HFFc6 (cell line): Measurements from ENCODE around the gene ABHD10. TPM values are rescaled to one million over a fixed set of nuclear protein-coding genes. Genes with fewer than 3 reads are reported as not detected.

Experiments used
- DNase-seq: peaks from one replicate; pipeline ENCODE4 v3.0.0-alpha.2; 2018
- H3K27ac Mint-ChIP-seq: 2 replicates; pipeline ENCODE4 v1.8.0; 2020; ENCODE audit warnings: mild to moderate bottlenecking, mixed read lengths
- H3K27me3 Mint-ChIP-seq: 2 replicates; pipeline ENCODE4 v1.8.0; 2021; ENCODE audit warnings: mild to moderate bottlenecking, moderate library complexity, mixed read lengths; ENCODE audit not compliant: insufficient read depth
- H3K36me3 Mint-ChIP-seq: 2 replicates; pipeline ENCODE4 v1.8.0; 2021; ENCODE audit warnings: low read depth, mixed read lengths
- H3K4me1 Mint-ChIP-seq: 2 replicates; pipeline ENCODE4 v1.8.0; 2020; ENCODE audit warnings: low read depth, mixed read lengths
- H3K4me3 Mint-ChIP-seq: 2 replicates; pipeline ENCODE4 v1.8.0; 2020; ENCODE audit warnings: mild to moderate bottlenecking, moderate library complexity, mixed read lengths
- H3K9me3 Mint-ChIP-seq: 2 replicates; pipeline ENCODE4 v1.8.0; 2020; ENCODE audit warnings: mild to moderate bottlenecking, mixed read lengths
- CTCF ChIP-seq: fragments of 200-600 bp; sonication (generic); IDR thresholded peaks from 2 replicates; pipeline ENCODE4 v1.5.0; 2021; ENCODE audit warnings: antibody characterized with exemption, mild to moderate bottlenecking
- total RNA-seq, 6 experiments: library from RNA; stranded (reverse); fragmentation: NEBNext Ultra II Directional; extraction: Animal tissue kit (Norgen Biotek cat#: 25700); gene quantifications; 2 replicates in 1 of 6; 3 replicates in 5 of 6; pipeline ENCODE4 v1.2.3, GENCODE V29; 2021

Gene ABHD10
- total RNA-seq, 6 experiments from 2014 or later, result 39.5 to 44.5 (median 41.3) TPM

GRCh38 chr3:111937871-111938270, 41.0 kb upstream of the ABHD10 start:
- DNase-seq, result no peak
- Mint-ChIP-seq H3K9me3 (no peaks in the 10 kb centered on the region), H3K4me3 (peak overlapping the region; percentile 41; the same call in 1 of the 2 replicates), H3K4me1 (peaks cover 70% of the 10 kb centered on the region), H3K27me3 (no peaks in the 10 kb centered on the region; the same call in 1 of the 2 replicates), H3K36me3 (peaks cover 49% of the 10 kb centered on the region), H3K27ac (peak overlapping the region; percentile 94)
- no peak for TF ChIP-seq CTCF

DNA sequence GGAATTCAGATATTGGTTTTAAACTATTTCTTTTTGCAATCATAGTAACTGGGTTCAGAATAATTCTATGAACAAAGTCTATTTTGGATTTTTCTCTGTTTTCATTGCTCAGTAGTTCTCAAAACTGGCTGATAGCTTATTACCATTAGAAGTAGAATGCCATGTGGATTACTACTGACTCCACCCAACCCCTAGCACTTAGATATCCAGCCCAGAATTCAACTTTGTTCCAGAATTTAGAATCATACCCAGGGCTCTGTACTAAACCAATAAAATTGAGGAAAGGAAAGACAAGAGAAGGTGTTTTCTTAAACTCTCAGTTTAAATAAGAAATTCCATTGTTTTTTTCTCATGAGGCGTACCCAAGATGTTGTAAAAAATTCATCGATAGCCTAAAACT, 39.0 kb upstream of the ABHD10 start:
- DNase-seq, result no peak
- H3K36me3 Mint-ChIP-seq, result peaks cover 44% of the 10 kb centered on the region
- no peak overlapping the region for H3K4me3 Mint-ChIP-seq
- TF ChIP-seq CTCF, result no peak
- peaks cover 62% of the 10 kb centered on the region for H3K4me1 Mint-ChIP-seq
- H3K27me3 Mint-ChIP-seq, result no peaks in the 10 kb centered on the region; the same call in 1 of the 2 replicates
- no peak overlapping the region for H3K27ac Mint-ChIP-seq
- no peaks in the 10 kb centered on the region for H3K9me3 Mint-ChIP-seq

GRCh38 chr3:111943533-111943932, 35.3 kb upstream of the ABHD10 start:
- Mint-ChIP-seq H3K4me3 (no peak overlapping the region), H3K4me1 (peaks cover 52% of the 10 kb centered on the region), H3K27ac (peak overlapping the region; percentile 35), H3K36me3 (peaks cover 64% of the 10 kb centered on the region), H3K27me3 (peaks cover 3% of the 10 kb centered on the region), H3K9me3 (no peaks in the 10 kb centered on the region)
- TF ChIP-seq CTCF, result no peak
- no peak for DNase-seq

- Mint-ChIP-seq H3K27me3 (peaks cover 3% of the 10 kb centered on the region), H3K4me1 (peaks cover 48% of the 10 kb centered on the region), H3K9me3 (no peaks in the 10 kb centered on the region), H3K36me3 (peaks cover 60% of the 10 kb centered on the region), H3K27ac (no peak overlapping the region), H3K4me3 (no peak overlapping the region)
- TF ChIP-seq CTCF, result no peak
- no peak for DNase-seq
These were observed 34.5 kb upstream of the ABHD10 start for GRCh38 chr3:111944372-111944771.

DNA sequence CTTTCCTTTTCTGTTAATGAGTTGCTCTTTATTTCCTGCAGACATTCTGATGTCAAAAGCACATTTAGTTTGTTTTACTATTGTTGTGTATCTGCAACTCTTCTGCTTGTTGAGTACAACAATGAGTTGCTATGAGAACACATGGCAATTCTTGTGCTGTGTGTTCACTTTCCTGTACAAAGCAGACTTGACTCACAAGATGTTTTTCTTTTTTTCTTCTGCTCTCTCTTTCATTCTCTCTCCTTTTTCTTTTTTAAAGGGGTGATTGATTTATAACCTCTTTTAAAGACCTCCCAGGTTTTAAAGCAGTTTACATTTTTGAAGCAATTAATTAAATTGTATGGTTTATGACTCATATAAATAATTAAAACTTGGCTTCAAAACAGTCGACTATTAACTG, 31.6 kb upstream of the ABHD10 start:
- H3K27ac Mint-ChIP-seq, result peak overlapping the region; percentile 82
- peaks cover 3% of the 10 kb centered on the region; the same call in 1 of the 2 replicates for H3K27me3 Mint-ChIP-seq
- TF ChIP-seq CTCF, result no peak
- H3K36me3 Mint-ChIP-seq, result peaks cover 43% of the 10 kb centered on the region
- peak; percentile 75 for DNase-seq
- H3K4me3 Mint-ChIP-seq, result peak overlapping the region; percentile 15
- no peaks in the 10 kb centered on the region for H3K9me3 Mint-ChIP-seq
- peaks cover 37% of the 10 kb centered on the region for H3K4me1 Mint-ChIP-seq

DNA sequence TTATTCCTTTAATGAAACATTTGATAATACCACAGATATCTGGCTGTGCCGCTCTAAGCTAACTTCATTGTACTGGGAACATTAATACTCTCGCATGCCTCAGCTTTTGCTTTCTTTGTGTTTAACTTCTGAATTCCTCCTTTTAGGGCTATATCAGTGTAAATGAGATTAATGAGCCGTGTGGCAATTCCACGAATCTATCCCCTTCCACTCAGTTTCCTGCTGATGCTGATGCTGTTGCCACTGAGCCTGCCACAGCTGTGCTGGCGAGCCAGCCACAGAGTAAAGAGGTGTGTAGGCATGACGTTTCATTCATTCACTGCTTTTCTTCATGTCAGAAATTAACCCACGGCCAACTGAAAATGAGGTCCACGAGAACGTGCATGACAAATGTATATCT, 30.0 kb upstream of the ABHD10 start:
- H3K4me3 Mint-ChIP-seq, result no peak overlapping the region
- H3K27ac Mint-ChIP-seq, result no peak overlapping the region
- H3K9me3 Mint-ChIP-seq, result no peaks in the 10 kb centered on the region
- TF ChIP-seq CTCF, result no peak
- no peak for DNase-seq
- H3K4me1 Mint-ChIP-seq, result peaks cover 35% of the 10 kb centered on the region
- H3K27me3 Mint-ChIP-seq, result peaks cover 3% of the 10 kb centered on the region; the same call in 1 of the 2 replicates
- H3K36me3 Mint-ChIP-seq, result peaks cover 52% of the 10 kb centered on the region
